GM10266 (cell line): ENCODE results near the gene BRD4.

Source experiments
- DNase-seq: peaks from one replicate; pipeline ENCODE4 v3.0.0; 2012; ENCODE audit errors: extremely low spot score
- TF ChIP-seq, protein P1 (sequence below): IDR thresholded peaks from 2 replicates; pipeline ENCODE4 v1.5.1; 2012; ENCODE audit warnings: mild to moderate bottlenecking, low read depth; ENCODE audit not compliant: control insufficient read depth, insufficient read depth; ENCODE audit errors: missing control alignments

The BRD4 gene

DNA sequence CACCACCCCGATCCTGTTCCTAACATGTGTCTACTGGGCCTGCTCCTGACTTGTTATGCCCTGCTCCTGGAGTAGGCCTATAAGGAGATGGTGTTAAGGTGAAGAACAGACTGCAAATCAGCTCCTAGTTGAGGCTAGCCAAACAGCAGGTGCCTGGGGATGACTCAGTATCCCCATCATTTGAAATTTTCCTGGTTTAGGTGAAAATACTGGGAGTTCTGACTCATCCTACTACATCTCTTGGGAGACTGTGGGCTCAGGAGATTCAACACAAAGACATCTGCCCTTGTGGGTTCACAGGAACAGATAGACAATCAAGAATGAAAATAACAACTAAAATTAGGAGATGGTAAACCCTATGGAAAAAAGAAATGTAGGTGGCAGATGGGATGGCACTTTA lies 41.2 kb downstream of the BRD4 start:
- no peak for DNase-seq
- TF ChIP-seq, protein P1, sequence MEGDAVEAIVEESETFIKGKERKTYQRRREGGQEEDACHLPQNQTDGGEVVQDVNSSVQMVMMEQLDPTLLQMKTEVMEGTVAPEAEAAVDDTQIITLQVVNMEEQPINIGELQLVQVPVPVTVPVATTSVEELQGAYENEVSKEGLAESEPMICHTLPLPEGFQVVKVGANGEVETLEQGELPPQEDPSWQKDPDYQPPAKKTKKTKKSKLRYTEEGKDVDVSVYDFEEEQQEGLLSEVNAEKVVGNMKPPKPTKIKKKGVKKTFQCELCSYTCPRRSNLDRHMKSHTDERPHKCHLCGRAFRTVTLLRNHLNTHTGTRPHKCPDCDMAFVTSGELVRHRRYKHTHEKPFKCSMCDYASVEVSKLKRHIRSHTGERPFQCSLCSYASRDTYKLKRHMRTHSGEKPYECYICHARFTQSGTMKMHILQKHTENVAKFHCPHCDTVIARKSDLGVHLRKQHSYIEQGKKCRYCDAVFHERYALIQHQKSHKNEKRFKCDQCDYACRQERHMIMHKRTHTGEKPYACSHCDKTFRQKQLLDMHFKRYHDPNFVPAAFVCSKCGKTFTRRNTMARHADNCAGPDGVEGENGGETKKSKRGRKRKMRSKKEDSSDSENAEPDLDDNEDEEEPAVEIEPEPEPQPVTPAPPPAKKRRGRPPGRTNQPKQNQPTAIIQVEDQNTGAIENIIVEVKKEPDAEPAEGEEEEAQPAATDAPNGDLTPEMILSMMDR: no peak

DNA sequence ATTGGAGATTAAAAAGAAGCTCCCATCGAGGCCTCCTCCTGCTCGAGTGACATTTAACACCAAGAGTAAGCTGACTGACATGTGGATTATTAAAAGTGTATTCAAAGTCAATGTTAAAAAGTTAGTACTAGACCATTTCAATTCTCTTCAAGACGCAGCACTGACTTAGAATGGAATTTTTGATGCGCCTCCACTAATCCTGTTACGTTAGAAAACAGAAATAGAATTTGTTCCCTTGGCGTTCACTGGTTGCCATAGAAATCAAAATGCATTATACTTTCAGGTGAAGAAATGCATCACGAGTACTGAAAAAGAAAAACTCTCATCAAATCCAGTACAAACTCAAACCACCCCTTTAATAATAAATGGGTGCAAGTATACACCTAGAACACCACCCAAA lies 42.2 kb downstream of the BRD4 start:
- TF ChIP-seq, protein P1: no peak
- DNase-seq: no peak

DNA sequence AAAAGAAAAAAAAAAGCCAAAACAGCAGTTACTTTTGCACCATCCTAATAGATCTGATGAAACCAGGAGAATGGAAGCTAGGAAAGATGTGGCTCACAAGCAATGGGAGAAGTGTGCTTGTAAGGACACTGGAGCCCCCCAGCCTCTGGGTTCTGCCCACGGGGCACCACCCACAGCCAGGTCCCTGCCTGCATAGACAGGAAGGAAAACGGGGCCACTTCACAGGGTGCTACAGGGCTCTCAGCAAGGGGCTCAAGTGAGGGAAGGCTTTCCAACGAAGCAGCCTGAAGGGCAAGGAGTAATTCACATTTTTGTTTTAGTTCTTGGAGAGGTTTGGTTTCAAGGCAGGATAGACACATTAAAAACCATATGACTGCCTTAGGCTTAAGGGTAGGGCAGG lies 42.7 kb downstream of the BRD4 start:
- no peak for DNase-seq
- TF ChIP-seq, protein P1: no peak

DNA sequence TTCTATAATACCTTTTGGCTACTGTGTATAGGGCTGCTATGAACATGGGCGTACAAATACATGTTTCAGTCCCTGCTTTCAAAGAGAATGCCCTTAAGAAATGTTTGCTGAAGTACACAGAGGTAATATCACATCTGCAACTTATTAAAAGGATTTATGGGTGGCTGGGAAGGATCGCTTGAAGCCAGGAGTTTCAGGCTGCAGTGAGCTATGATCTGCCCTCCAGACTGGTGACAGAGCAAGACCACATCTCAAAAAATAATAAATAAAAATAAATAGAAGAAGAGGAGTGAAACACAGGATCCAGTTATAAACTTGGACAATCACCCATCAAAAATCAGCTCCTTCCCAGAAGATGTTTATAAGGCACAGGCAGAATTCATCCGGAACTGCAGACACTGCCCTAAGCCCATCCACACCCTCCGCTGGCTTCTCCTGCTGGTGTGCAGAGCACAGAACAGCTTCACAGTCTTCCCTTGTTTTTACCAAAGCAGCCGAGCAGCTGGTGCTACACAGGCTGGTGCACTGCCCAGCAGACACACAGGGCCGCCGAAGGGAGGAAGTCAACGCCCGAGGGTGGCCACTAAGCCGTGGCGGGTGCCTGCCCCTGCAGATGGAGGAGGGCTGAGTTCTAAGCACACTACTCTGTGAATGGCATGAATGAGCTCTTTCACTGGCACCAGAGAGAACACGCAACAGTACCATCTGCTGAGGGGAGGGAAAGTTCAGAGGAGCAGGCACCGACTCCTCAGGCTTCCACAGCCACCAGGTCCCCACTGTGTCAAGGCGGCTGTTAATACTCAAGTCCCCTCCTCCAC lies 44.0 kb downstream of the BRD4 start:
- DNase-seq: no peak
- TF ChIP-seq, protein P1: no peak

DNA sequence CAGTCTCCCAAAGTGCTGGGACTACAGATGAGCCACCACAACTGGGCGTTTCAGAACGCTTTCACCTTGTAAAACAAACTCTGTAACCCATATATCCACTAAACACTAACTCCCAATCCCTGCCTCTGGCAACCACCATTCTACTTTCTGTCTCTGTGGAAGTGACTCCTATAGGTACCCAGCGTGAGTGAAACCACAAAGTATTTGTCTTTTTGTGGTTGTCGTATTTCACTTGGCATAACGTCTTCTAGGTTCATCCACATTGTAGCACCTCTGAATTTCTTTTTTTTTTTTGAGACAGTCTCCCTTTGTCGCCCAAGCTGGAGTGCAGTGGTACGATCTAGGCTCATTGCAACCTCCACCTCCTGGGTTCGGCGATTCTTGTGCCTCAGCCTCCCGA lies 44.8 kb downstream of the BRD4 start:
- TF ChIP-seq, protein P1: no peak
- DNase-seq: no peak

DNA sequence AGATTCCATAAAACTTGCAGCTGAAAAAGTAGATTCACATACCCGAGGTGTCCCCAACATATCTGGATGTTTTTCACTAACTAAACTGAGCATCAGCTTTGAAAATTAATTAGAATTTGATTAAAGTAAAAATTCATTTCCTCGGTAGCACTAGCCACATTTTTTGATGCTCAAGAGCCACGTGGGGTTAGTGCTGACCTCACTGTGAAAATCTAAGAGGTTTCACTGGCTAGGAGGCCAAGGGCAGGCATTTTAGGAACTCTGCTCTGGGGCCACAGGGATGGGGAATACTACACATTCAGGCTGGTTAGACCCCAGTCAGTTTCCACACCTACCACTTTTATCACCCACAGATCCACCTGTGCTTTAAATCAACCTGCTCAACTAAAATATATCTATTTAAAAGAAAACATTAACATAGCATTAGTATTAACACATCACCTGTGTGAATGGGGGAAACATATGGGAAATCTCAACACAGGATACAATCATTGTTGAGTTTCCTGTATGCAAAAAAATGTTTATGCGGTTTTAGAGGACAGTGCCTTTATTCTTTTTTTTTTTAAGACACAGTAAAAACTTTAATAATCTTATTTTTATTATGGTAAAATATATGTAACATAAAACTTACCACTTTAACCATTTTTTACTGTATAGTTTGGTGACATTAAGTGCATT lies 45.5 kb downstream of the BRD4 start:
- DNase-seq: no peak
- TF ChIP-seq, protein P1: no peak
